Peyer's patch (tissue), 4 donors: ENCODE measurements around the gene INF2. TPM values are rescaled to one million over a fixed set of nuclear protein-coding genes. Genes with fewer than 3 reads are reported as not detected.
"Not testable (repeated sequence)": the region's sequence is repeated elsewhere in the genome, so short reads cannot be mapped to it uniquely, and the experiment has no call there.

Experiments used
- DNase-seq, 3 donors: peaks; one replicate each; pipeline ENCODE4 v3.0.0-alpha.2; 2017 to 2019
- H3K27ac ChIP-seq, 4 donors: fragments of 200-600 bp; sonication (generic); one replicate each; pipeline ENCODE4 v1.5.1; 2016 to 2019
- H3K27me3 ChIP-seq, 2 donors: fragments of 200-600 bp; sonication (generic); one replicate each; pipeline ENCODE4 v1.5.1; 2019
- H3K36me3 ChIP-seq, 3 donors: fragments of 200-600 bp; sonication (generic); one replicate each; pipeline ENCODE4 v1.5.1; 2016 to 2019
- H3K4me1 ChIP-seq, 4 donors: fragments of 200-600 bp; sonication (generic); one replicate each; pipeline ENCODE4 v1.5.1; 2016 to 2019
- H3K4me3 ChIP-seq, 4 donors: fragments of 200-600 bp; sonication (generic); 1 replicate in 3 of 4; 2 replicates in 1 of 4; pipeline ENCODE4 v1.5.1; 2016 to 2019; ENCODE audit warnings: mild to moderate bottlenecking in 1 of 4
- H3K9me3 ChIP-seq, 4 donors: fragments of 200-600 bp; sonication (generic); one replicate each; pipeline ENCODE4 v1.5.1; 2016 to 2019; ENCODE audit warnings: mild to moderate bottlenecking in 1 of 4
- POLR2A ChIP-seq, 2 donors: fragments of 450-650 bp; IDR thresholded peaks; one replicate each; pipeline ENCODE4 v1.5.1; 2017; ENCODE audit warnings: antibody characterized with exemption in 2 of 2, mild to moderate bottlenecking in 2 of 2, moderate library complexity in 2 of 2
- total RNA-seq, 4 donors: library from RNA; depleted of rRNA; stranded (reverse); fragments of >200 nt; gene quantifications; one replicate each; pipeline ENCODE4 v1.1.0, GENCODE V29; 2016
- TF ChIP-seq, protein P1 (sequence below), 6 experiments: fragments of 450-650 bp in 4 of 6; fragments of 200-600 bp in 2 of 6; sonication (generic) in 1 of 6; IDR thresholded peaks; one replicate each; pipeline ENCODE4 v1.5.1; 2017 to 2019; ENCODE audit warnings: antibody characterized with exemption in 6 of 6, mild to moderate bottlenecking in 3 of 6, moderate library complexity in 1 of 6

INF2 gene
- total RNA-seq, 4 donors from 2014 or later: 137 to 287 (median 203) TPM

DNA sequence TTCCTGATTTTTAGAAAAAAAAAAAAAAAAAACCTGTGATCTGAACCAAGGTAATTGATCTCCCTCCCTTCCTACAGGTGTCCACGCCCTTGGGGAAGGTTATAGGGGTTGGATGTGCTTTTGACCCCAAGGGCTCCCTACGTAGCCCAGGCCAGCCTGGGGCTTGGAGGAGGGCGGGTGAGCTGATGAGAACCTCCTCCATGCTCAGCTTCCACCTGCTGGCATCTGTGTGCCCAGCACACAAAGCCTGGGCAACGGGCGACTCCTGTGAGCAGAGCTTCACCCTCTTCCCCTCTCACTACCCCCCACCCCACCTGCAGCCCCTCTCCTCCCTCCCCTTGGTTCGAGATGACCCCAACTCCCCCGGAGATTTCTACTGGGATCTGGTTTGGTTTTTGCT, 25.3 kb upstream of the INF2 start:
- Histone ChIP-seq H3K9me3 (no peaks in the 10 kb centered on the region), H3K4me3 (no peak overlapping the region), H3K36me3 (no peaks in the 10 kb centered on the region), H3K27me3 (no peaks in the 10 kb centered on the region), H3K27ac (no peak overlapping the region), H3K4me1 (peaks cover 0 to 24% (median 11%) of the 10 kb centered on the region in 4 donors)
- DNase-seq: peak in 1 of 3 donors; percentile 34
- no peak for TF ChIP-seq POLR2A (IDR thresholded peaks at IDR 0.05)
- TF ChIP-seq, protein P1, sequence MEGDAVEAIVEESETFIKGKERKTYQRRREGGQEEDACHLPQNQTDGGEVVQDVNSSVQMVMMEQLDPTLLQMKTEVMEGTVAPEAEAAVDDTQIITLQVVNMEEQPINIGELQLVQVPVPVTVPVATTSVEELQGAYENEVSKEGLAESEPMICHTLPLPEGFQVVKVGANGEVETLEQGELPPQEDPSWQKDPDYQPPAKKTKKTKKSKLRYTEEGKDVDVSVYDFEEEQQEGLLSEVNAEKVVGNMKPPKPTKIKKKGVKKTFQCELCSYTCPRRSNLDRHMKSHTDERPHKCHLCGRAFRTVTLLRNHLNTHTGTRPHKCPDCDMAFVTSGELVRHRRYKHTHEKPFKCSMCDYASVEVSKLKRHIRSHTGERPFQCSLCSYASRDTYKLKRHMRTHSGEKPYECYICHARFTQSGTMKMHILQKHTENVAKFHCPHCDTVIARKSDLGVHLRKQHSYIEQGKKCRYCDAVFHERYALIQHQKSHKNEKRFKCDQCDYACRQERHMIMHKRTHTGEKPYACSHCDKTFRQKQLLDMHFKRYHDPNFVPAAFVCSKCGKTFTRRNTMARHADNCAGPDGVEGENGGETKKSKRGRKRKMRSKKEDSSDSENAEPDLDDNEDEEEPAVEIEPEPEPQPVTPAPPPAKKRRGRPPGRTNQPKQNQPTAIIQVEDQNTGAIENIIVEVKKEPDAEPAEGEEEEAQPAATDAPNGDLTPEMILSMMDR (IDR thresholded peaks at IDR 0.05): no peak

DNA sequence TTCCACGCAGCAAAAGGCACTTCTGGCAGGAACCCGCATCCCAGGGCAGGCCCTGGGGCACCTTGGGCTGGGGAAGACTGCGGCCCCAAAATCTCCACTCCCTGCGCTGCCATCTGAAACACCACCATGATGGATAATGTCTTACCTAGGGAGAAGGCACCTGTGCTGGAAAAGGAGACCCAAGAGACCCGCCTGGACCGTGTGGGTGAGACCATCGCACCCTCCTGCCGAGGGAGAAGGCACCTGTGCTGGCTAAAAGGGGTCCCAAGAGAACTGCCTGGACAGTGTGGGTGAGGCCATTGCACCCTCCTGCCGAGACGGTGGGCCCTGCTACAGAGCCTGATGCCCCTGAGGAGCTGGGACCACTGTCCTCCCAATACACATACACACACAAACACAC, 24.8 kb upstream of the INF2 start:
- TF ChIP-seq POLR2A (IDR thresholded peaks at IDR 0.05): no peak
- TF ChIP-seq, protein P1 (IDR thresholded peaks at IDR 0.05): no peak
- Histone ChIP-seq H3K36me3 (no peaks in the 10 kb centered on the region), H3K4me1 (peaks cover 0 to 19% (median 11%) of the 10 kb centered on the region in 4 donors)

DNA sequence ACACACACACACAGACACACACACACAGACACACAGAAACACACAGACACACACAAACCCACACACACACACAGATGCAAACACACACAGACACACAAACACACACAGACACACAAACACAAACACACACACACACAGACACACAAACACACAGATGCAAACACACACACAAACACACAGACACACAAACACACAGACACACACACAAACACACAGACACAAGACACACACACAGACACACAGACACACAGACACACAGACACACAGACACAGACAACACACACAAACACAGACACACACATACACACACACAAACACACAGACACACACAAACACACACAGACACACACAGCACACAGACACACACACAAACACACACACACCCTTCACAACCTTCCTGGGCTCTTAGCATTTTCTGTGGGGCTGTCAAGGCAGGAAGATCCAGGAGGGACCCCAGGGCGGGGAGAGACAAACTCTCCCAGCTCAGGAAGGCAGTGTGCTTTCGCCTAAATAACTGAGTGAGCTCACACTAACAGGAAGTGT, 24.2 kb upstream of the INF2 start:
- TF ChIP-seq, protein P1 (IDR thresholded peaks at IDR 0.05): no peak
- TF ChIP-seq POLR2A (IDR thresholded peaks at IDR 0.05): no peak
- H3K4me3 ChIP-seq: no peak overlapping the region
- DNase-seq: no peak
- no peaks in the 10 kb centered on the region for H3K27me3 ChIP-seq
- H3K27ac ChIP-seq: peak overlapping the region in 2 of 4 donors; percentile 1 to 50
- H3K36me3 ChIP-seq: no peaks in the 10 kb centered on the region
- H3K4me1 ChIP-seq: peaks cover 0 to 13% (median 9%) of the 10 kb centered on the region in 4 donors
- H3K9me3 ChIP-seq: no peaks in the 10 kb centered on the region

More for the DNA sequence above, 24.8 kb upstream of the INF2 start:
- Histone ChIP-seq H3K27ac (no peak overlapping the region), H3K27me3 (no peaks in the 10 kb centered on the region), H3K9me3 (no peaks in the 10 kb centered on the region), H3K4me3 (no peak overlapping the region)
- DNase-seq: peak in 1 of 3 donors; percentile 34

DNA sequence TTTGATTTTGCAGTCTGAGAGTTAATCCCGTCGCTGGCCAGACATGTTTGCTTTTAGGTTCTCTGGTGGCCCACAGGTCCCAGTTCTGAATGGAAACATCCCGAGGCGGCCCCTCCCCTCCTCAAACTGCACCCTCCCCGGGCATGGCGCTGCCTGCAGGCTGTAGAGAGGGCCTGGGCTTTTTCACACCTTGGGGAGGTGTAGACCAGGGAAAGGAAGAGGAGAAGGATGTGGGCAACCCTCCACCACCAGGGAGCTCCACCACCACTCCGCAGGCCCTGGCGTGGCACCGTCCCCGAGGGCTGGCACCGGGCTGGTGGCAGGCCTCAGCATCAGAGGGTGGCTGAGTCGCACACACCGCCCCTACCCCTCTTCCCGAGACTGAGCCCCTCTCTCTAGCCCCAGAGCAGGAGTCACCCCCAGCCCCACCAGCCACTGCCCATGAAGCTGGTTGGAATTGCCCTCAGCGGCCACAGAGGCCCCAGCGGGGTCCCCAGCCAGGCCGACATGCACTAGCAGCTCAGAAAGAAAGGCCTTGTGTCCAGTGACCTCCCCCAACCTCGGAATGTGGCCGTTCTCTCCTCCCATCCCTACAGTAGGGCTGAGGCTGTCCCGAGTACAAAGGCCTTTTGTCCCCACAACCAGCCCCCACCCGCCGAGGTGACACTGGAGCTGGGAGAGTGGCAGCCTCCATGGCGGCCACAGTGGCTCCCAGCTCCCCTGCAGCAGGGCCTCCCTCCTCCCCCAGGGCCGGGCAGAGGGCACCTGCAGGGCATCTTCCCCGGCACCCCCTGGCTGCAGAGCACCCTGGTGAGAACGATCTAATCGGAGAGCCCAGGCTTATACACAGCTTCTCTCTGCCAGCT, 23.5 kb upstream of the INF2 start:
- DNase-seq: peak; percentile 51 to 84 (median 79)
- H3K4me3 ChIP-seq: no peak overlapping the region
- no peaks in the 10 kb centered on the region for H3K36me3 ChIP-seq
- peak overlapping the region in 2 of 4 donors; percentile 1 to 50 for H3K27ac ChIP-seq
- H3K27me3 ChIP-seq: no peaks in the 10 kb centered on the region
- TF ChIP-seq, protein P1 (IDR thresholded peaks at IDR 0.05): peak in 5 of 6 experiments; percentile 26 to 74 (median 66)
- TF ChIP-seq POLR2A (IDR thresholded peaks at IDR 0.05): no peak
- no peaks in the 10 kb centered on the region for H3K9me3 ChIP-seq
- peaks cover 0 to 13% (median 6%) of the 10 kb centered on the region in 4 donors for H3K4me1 ChIP-seq

DNA sequence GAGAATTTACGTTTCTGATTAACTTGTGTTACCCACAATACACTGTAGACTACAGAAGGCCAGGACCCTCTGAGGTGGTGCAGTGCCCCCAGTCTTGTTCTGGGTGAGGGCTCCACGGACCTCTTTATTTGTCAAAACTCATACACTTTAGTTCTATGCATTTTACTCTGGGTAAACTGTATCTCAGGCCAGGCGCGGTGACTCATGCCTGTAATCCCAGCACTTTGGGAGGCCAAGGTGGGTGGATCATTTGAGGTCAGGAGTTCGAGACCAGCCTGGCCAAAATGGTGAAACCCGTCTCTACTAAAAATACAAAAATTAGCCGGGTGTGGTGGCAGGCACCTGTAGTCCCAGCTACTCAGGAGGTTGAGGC, 22.9 kb upstream of the INF2 start:
- peaks cover 0 to 13% (median 4%) of the 10 kb centered on the region in 4 donors for H3K4me1 ChIP-seq
- H3K4me3 ChIP-seq, H3K9me3 ChIP-seq, H3K27me3 ChIP-seq, DNase-seq, H3K36me3 ChIP-seq: not testable (repeated sequence)
- H3K27ac ChIP-seq: peak overlapping the region in 1 of 4 donors; percentile 50

DNA sequence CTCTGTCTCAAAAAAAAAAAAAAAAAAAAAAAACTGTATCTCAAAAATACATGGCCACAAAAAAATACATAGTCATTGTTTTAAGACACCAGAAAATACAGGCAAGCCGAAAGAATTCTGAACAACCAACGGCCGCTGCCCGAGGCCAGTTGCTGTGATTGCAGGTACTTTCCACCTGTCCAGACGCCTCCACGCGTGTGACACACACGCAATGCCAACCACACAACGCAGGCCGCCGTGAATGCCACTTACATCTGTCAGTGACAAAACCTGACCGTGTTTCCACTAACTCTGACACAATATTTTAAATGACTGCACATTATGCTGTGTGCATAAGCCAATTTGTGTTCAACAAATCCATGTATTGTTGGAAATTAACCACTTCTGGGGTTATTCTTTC, 22.4 kb upstream of the INF2 start:
- no peak overlapping the region for H3K4me3 ChIP-seq
- peaks cover 0 to 13% (median 4%) of the 10 kb centered on the region in 4 donors for H3K4me1 ChIP-seq
- H3K27ac ChIP-seq: no peak overlapping the region
- H3K9me3 ChIP-seq: no peaks in the 10 kb centered on the region
- TF ChIP-seq, protein P1 (IDR thresholded peaks at IDR 0.05): no peak
- no peak for TF ChIP-seq POLR2A (IDR thresholded peaks at IDR 0.05)
- no peaks in the 10 kb centered on the region for H3K36me3 ChIP-seq
- no peaks in the 10 kb centered on the region for H3K27me3 ChIP-seq
- no peak for DNase-seq
